Measurements from ENCODE around the gene STRIT1. TPM values are rescaled to one million over a fixed set of nuclear protein-coding genes. Genes with fewer than 3 reads are reported as not detected.
A peak's percentile ranks its signal among the peaks of the same experiment; 100 is the strongest.

The STRIT1 gene
- total RNA-seq, 2 donors from 2014 or later, result 4.9 TPM; not detected in 1

DNA sequence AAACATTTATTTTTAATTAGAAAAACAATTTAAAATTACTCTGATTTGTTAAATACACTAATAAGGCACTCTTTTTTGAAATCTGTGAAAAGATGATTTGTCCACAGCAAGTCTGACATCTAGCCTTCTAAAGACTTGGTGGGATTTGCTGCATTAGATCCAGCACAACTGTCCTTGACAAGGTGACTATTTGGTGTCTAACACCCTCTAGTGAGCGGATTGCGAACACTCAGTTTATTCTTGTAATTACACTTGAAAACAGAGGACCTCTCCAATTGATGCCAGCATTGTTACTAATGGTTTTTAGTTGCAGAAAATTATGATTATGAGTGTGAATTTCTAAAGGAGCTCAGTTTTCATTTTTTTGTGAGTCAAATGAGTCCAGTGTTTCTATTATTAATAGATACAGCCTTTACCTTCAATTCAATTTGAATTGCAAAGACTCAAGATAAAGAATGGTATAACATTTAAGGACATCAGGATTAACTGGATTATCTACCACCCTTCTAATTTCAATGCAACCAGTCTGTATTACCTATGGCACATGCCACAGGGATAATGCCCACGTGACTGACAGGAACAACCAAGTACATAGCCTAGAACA lies 29.7 kb upstream of the STRIT1 start:
- H3K9me3 ChIP-seq, result no peaks in the 10 kb centered on the region
- 16% methylated on average over 3 of the region's 3 CpGs for WGBS
- no peak overlapping the region for H3K27ac ChIP-seq
- peak; percentile 35 for TF ChIP-seq POLR2AphosphoS5 (IDR thresholded peaks at IDR 0.05)
- TF ChIP-seq CTCF (IDR thresholded peaks at IDR 0.05), result peak; percentile 36 to 78 (median 67)
- TF ChIP-seq POLR2A (IDR thresholded peaks at IDR 0.05), result no peak
- DNase-seq (ENCODE audit: low spot score), result peak; percentile 47
- intact Hi-C loops (cut with DNase I), result loop anchor here (5.0 to 10.0 kb wide), 2 partner anchors 561 to 988 kb away; no protein-coding TSS in a partner anchor
- no peaks in the 10 kb centered on the region for H3K4me1 ChIP-seq (replicated peaks)
- H3K4me3 ChIP-seq, result no peak overlapping the region
- no peaks in the 10 kb centered on the region for H3K27me3 ChIP-seq (replicated peaks; ENCODE audit: insufficient read depth)
- H3K36me3 ChIP-seq, result no peaks in the 10 kb centered on the region

DNA sequence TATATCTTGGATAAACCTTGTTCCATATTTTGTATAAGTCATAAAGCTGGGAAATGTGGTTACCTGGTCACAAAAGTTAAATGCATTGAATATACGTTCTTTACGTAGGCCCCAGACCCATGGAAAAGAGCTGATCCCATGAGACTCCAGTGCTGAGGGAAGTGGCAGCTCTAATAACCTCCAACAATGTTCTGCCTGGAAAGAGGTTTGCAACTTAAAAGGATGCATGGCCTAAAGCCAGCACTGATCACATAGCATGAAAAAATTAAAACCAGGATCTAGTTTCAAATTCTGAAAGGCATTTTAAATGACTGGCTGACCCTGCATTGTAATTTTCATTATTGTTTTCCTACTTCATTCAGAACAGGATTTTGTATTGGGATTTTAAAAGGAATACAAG lies 27.9 kb upstream of the STRIT1 start:
- WGBS, result 67% methylated on average over 2 of the region's 2 CpGs
- DNase-seq (ENCODE audit: low spot score), result no peak
- intact Hi-C loops (cut with DNase I), result loop anchor here (5.0 to 10.0 kb wide), 2 partner anchors 559 to 987 kb away; no protein-coding TSS in a partner anchor

DNA sequence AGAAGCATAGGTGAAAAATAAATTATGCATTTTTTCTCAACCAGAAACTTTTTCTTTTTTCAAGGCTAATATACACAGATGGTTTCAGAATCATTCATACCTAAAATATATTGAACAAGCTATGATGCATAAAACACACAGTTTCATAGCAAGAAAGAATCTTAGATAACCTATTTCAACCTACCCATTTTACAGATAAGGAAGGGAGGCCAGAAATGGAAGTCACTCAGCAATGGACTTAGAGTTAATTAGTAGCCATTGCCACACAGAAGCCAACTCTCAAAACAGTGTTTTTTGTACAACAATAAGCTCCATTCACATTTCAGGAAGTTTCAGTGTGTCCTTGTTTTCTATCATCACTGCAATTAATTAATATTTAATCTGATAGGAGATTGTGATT lies 27.5 kb upstream of the STRIT1 start:
- intact Hi-C loops (cut with DNase I), result loop anchor here (5.0 to 10.0 kb wide), 2 partner anchors 559 to 986 kb away; no protein-coding TSS in a partner anchor

More for the DNA sequence above, 27.9 kb upstream of the STRIT1 start:
- Histone ChIP-seq H3K4me3 (no peak overlapping the region), H3K27ac (no peak overlapping the region), H3K36me3 (no peaks in the 10 kb centered on the region), H3K27me3 (replicated peaks; ENCODE audit: insufficient read depth) (no peaks in the 10 kb centered on the region), H3K9me3 (no peaks in the 10 kb centered on the region), H3K4me1 (replicated peaks) (no peaks in the 10 kb centered on the region)
- TF ChIP-seq POLR2A (IDR thresholded peaks at IDR 0.05) (no peak), CTCF (IDR thresholded peaks at IDR 0.05) (no peak), POLR2AphosphoS5 (IDR thresholded peaks at IDR 0.05) (no peak)

GRCh38 chr3:155318740-155319139 lies 25.3 kb upstream of the STRIT1 start:
- H3K4me3 ChIP-seq, result no peak overlapping the region
- no peaks in the 10 kb centered on the region for H3K9me3 ChIP-seq
- WGBS, result 60% methylated on average over 2 of the region's 2 CpGs
- no peaks in the 10 kb centered on the region for H3K36me3 ChIP-seq
- no peaks in the 10 kb centered on the region for H3K4me1 ChIP-seq (replicated peaks)
- DNase-seq (ENCODE audit: low spot score), result no peak
- intact Hi-C loops (cut with DNase I), result no loop called here
- TF ChIP-seq CTCF (IDR thresholded peaks at IDR 0.05) (no peak), POLR2A (IDR thresholded peaks at IDR 0.05) (no peak), POLR2AphosphoS5 (IDR thresholded peaks at IDR 0.05) (no peak)
- no peak overlapping the region for H3K27ac ChIP-seq
- no peaks in the 10 kb centered on the region for H3K27me3 ChIP-seq (replicated peaks; ENCODE audit: insufficient read depth)

More for the DNA sequence above, 27.5 kb upstream of the STRIT1 start:
- no peaks in the 10 kb centered on the region for H3K36me3 ChIP-seq
- no peak overlapping the region for H3K27ac ChIP-seq
- H3K9me3 ChIP-seq, result no peaks in the 10 kb centered on the region
- H3K4me1 ChIP-seq (replicated peaks), result no peaks in the 10 kb centered on the region
- no peak overlapping the region for H3K4me3 ChIP-seq
- H3K27me3 ChIP-seq (replicated peaks; ENCODE audit: insufficient read depth), result no peaks in the 10 kb centered on the region
- no peak for DNase-seq (ENCODE audit: low spot score)
- TF ChIP-seq POLR2A (IDR thresholded peaks at IDR 0.05) (no peak), CTCF (IDR thresholded peaks at IDR 0.05) (no peak), POLR2AphosphoS5 (IDR thresholded peaks at IDR 0.05) (no peak)

DNA sequence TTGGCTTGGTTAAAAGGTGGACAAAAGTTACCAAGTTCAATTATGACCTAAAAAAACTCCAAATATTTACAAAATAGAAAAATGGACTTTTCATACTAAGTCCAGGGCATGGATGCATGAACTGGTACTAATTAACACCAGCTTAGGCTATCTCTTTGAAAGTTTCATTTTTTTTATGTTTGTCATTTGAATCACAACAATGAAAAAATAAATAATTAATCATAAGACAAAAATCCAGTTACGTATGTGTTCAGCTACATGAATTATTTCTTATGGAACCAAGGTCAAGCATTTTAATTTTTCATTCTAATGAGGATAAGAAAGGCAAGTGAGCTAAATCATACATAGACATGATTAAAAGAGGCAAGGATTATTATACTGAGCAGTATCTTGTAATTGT lies 23.7 kb upstream of the STRIT1 start:
- 50% methylated on average over 1 of the region's 1 CpG for WGBS
- no peak for TF ChIP-seq POLR2AphosphoS5 (IDR thresholded peaks at IDR 0.05)
- TF ChIP-seq CTCF (IDR thresholded peaks at IDR 0.05), result no peak
- no peak for TF ChIP-seq POLR2A (IDR thresholded peaks at IDR 0.05)
- intact Hi-C loops (cut with DNase I), result no loop called here

More for the DNA sequence above, 23.7 kb upstream of the STRIT1 start:
- H3K4me1 ChIP-seq (replicated peaks), result no peaks in the 10 kb centered on the region
- H3K27ac ChIP-seq, result no peak overlapping the region
- H3K9me3 ChIP-seq, result no peaks in the 10 kb centered on the region
- no peak for DNase-seq (ENCODE audit: low spot score)
- H3K36me3 ChIP-seq, result no peaks in the 10 kb centered on the region
- H3K27me3 ChIP-seq (replicated peaks; ENCODE audit: insufficient read depth), result no peaks in the 10 kb centered on the region
- no peak overlapping the region for H3K4me3 ChIP-seq
